NCI-H1694 (cell line): ENCODE results near the gene PI4KA.
"Not testable (repeated sequence)": the region's sequence is repeated elsewhere in the genome, so short reads cannot be mapped to it uniquely, and the experiment has no call there.

Experiments used
- DNase-seq: peaks from one replicate; lab custom pipeline; 2025; lab: John Stamatoyannopoulos, UW

The PI4KA gene

DNA sequence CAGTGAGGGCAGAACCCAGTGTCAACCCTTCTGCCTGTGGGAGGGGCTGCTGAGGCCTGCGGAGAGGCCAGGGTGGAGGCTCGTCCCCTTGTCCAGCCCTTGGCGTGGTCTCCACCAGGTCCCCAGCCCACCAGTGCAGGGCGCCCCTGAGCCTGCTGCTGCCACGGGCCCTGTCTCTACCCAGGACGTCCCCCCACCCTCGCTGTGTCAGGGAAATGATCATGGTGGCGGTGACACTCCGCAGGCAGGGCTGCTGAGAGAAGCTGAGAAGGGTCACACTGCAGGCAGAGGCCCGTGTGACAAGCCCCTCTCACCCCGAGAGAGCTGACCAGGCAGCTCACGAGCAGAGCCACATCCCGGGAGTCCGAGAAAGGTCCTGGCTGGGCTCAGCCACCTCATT is 164.4 kb downstream of the PI4KA start:
- DNase-seq: not testable (repeated sequence)

DNA sequence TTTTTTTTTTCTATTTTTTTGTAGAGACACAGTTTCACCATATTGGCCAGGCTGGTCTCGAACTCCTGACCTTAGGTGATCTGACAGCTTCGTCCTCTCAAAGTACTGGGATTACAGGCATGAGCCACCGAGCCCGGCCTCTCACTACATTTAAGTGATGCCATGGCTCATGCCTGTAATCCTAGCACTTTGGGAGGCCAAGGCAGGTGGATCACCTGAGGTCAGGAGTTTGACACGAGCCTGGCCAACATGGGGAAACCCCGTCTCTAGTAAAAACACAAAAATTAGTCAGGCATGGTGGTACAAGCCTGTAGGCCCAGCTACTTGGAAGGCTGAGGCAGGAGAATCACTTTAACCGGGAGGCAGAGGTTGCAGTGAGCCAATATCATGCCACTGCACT is 165.7 kb downstream of the PI4KA start:
- DNase-seq: not testable (repeated sequence)

DNA sequence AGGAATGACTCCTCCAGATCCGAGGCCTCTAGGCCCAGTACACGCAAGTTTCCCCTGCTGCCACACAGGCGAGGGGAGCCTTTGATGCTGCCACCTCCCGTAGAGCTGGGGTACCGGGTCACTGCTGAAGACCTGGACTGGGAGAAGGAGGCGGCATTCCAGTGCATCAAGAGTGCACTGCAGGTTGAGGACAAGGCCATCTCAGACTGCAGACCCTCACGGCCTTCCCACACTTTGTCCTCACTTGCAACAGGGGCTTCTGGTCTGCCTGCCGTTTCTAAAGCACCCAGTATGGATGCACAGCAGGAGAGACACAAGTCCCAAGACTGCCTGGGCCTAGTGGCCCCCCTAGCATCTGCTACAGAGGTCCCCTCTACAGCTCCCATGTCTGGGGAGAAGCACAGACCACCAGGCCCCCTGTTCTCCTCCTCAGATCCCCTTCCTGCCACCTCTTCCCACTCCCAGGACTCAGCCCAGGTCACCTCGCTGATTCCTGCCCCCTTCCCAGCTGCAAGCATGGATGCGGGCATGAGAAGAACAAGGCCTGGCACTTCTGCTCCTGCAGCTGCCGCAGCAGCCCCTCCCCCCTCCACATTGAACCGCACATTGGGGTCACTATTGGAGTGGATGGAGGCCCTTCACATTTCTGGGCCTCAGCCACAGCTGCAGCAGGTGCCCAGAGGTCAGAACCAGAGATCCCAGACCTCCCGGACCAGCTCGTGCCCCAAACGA is 167.9 kb downstream of the PI4KA start:
- not testable (repeated sequence) for DNase-seq

GRCh38 chr22:20687356-20688172 is 171.0 kb downstream of the PI4KA start:
- not testable (repeated sequence) for DNase-seq

GRCh38 chr22:20685764-20686163 is 172.8 kb downstream of the PI4KA start:
- not testable (repeated sequence) for DNase-seq

- not testable (repeated sequence) for DNase-seq
These were observed 179.7 kb downstream of the PI4KA start for GRCh38 chr22:20678792-20679435.

DNA sequence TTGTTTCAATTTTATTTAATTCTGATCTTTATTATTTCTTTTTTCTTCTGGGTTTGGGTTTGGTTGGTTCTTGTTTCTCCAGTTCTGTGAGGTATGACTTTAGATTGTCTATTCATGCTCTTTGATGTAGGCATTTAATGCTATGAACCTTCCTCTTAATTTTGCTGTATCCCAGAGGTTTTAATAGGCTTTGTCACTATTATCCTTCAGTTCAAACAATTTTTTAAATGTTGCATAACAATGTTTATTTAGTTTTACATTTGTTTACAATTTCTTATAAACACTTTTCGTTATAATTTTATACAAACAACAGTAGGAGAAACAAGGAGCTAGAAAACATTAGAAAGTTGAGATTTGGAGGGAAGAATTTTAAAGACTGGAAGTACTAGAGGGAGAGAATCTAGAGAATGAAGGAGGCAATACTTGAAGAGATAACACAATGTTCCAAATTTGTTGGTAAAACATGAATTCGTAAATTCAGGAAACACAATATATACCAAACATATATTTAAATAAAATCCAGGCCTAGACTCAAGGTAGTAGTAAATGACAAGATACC is 180.8 kb downstream of the PI4KA start:
- DNase-seq: no peak

DNA sequence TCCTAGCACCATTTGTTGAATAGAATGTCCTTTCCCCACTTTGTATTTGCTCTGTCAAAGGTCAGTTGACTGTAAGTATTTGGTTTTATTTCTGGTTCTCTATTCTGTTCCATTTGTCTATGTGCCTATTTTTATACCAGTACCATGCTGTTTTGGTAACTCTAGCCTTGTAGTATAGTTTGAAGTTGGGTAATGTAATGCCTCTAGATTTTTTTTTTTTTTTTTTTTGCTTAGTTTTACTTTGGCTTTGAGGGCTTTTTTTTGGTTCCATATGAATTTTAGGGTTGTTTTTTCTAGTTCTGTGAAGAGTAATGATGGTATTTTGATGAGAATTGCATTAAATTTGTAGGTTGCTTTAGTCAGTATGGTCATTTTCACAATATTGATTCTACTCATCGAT is 183.0 kb downstream of the PI4KA start:
- DNase-seq: not testable (repeated sequence)

DNA sequence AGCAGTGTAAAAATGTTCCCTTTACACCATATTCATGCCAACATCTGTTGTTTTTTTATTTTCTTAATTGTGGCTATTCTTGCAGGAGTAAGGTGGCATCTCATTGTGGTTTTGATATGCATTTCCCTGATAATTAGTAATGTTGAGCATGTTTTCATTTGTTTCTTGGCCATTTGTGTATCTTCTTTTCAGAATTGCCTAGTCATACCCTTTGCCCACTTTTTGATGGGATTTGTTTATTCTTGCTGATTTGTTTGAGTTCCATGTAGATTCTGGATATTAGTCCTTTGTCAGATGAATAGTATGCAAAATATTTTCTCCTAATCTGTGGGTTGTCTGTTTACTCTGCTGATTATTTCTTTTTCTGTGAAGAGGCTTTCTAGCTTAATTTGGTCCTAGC is 183.6 kb downstream of the PI4KA start:
- DNase-seq: no peak

DNA sequence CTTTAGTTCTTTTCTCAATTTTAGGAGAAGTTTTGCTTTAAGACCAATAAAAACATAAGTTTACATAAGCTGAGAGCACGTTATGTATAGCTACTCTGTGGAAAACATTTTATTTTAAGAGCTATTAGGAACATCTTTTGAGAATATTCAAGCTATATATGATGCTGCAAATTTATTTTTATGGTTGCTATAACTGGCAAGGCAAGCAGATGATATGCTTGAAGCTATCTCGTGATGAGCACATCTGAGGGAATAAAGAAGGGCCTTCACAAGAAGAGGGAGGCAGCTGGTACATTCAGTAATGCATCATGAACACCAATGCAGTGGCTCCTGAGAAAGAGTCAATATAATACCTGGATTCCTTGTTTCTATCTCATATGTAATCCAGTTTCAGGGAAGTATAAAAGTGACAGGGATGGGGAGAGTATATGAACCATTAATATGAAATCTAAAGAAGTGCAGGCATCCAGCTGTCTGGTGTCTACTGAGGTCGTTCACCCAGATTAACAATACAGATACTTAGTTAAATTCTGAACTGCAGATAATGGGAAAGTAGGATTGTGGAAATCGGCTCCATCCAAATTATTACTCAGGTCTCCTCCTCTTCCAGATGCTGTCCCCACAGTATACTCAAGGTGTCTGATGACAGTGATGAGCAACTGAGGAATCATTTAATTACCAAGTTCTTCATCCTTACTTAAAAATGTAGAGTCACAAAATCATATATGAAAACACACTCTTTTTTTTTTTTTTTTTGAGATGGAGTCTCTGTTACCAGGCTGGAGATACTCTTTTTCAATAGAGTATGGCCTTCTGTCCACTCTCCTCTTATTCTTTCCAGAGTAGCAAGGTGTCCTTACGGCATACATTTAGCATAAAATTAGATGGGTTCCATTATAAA is 185.1 kb downstream of the PI4KA start:
- no peak for DNase-seq

DNA sequence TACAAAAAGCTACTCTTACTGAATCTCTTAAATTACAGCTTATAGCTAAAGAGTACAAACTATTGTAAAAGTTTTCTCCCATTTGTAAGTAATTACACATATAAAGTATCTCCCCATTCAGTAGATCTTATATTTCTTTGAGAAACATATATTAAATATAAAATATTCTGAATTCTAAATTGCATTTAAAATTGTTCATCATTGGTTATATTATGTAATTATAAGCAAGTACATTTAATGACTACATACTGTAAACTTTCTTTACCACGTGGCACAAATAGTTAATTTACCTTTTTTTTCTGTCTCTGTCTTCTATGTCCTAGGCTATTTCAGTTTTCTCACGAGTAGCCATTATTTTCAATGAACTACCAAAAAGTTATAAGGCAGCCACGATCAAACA is 185.9 kb downstream of the PI4KA start:
- no peak for DNase-seq

DNA sequence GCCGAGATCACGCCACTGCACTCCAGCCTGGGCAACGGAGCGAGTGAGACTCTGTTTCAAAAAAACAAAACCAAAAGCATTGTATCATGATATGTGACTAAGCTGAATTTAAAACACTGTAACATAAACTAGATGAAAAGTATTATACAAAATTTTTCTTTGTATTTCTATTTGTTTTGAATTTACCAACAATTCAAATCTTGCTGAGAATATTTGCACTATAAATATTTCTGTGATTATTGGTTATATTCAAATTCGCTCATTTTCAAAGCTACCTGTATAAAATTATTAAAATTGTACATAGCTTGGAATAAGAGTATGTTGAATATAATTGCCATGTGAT is 186.6 kb downstream of the PI4KA start:
- DNase-seq: no peak

- no peak for DNase-seq
These were observed 187.1 kb downstream of the PI4KA start for GRCh38 chr22:20671409-20672081.

DNA sequence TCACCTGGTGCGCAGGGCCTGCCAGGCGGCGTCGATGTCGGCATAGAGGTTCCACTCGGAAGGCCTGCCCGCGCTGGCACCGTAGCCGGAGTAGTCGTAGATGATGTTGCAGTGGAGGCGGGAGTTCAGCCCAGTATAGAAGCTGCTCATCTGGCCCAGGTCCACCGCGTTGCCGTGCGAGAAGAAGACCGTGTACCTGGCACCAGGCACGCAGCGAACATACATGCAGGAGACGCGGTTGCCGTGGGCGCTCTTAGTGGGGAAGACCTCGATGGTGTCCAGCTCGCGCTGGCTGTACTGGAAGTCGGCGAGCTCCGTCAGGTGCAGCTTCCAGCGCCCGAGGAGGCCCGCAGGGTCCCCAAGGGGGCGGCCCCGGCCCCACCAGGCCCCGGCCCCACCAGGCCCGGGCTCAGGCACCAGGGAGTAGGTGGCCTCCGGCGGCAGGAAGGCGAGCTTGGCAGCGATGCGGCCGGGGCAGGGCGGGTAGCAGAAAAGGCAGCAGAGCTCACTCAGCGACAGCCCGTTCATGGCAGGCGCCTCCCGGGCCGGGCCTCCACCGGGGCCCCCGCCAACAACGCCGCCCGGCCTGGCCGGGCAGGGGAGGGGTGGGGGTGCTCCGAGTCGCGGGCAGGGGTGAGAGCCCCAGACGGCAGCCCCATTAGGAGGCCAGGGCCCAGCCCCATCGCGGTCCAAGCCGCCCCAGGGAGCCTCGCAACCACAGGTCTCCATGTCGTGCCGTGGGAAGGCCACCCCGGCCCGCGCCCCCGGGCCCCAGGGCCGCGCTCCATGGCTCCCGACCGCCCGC is 188.0 kb downstream of the PI4KA start:
- not testable (repeated sequence) for DNase-seq

DNA sequence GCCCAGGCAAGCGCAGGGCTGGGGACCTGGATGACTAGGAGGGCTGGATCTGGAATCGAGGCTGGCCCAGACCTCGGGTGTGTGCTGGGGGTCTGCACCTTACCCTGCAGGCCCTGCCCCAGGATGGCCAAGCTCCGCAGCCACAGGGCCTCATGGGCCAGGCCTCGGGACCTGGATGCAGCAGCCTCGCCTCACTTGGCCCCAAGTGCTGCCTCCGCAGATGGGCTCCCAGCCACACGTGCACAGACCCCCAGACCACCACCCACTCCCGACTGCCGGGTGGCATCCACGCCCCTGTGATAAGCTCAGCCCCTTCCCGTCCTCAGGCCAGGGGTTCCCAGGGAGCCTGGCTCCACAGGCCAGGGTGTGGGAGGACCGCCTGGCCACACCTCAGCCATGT is 188.7 kb downstream of the PI4KA start:
- not testable (repeated sequence) for DNase-seq

GRCh38 chr22:20669471-20669870 is 189.1 kb downstream of the PI4KA start:
- not testable (repeated sequence) for DNase-seq

- DNase-seq: not testable (repeated sequence)
These were observed 189.8 kb downstream of the PI4KA start for GRCh38 chr22:20668769-20669168.

GRCh38 chr22:20668226-20668625 is 190.4 kb downstream of the PI4KA start:
- not testable (repeated sequence) for DNase-seq

- not testable (repeated sequence) for DNase-seq
These were observed 191.1 kb downstream of the PI4KA start for GRCh38 chr22:20667548-20667947.

DNA sequence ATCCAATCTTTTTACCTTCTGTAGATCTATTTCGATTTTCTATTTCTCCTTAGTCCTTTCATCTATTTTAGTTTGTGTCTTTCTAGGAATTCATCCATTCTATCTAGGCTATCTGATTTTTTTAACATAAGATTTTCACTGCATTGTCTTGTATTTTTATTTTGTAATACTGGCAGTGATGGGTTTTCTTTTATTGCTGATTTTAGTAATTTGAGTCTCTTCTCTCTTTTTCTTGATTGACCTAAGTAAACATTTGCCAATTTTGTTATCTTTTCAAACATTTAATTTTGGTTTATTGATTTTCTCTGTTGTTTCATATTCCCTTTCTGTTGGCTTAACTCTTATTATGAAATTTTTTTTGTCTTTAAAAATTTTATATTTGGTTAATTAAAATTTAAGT is 192.1 kb downstream of the PI4KA start:
- no peak for DNase-seq
